HCT116 (cell line): ENCODE results near the gene SLC8A2. TPM values are rescaled to one million over a fixed set of nuclear protein-coding genes. Genes with fewer than 3 reads are reported as not detected.

Experiments used
- ATAC-seq: fragments of 200-7000 bp; cut with Tn5 transposase; 2 replicates; pipeline ENCODE4 v1.9.1; 2020; ENCODE audit warnings: mild to moderate bottlenecking, moderate library complexity
- BruUV-seq: library from RNA; stranded (reverse); fragments of 400-500 nt; replicated peaks from 2 replicates; lab custom pipeline; 2021; lab: Mats Ljungman, UMichigan
- CTCF ChIA-PET: fragments of 300-600 bp; sonication (Branson Sonifier 250); formaldehyde crosslinking; loops from one replicate; lab custom pipeline; 2021; ENCODE audit warnings: antibody characterized with exemption; lab: Charles Lee
- POLR2A ChIA-PET: fragments of 300-600, 350-600 bp; sonication (Branson Sonifier 250); formaldehyde crosslinking; loops from one replicate; lab custom pipeline; 2021; ENCODE audit warnings: antibody characterized with exemption; lab: Charles Lee
- RAD21 ChIA-PET, 2 experiments: fragments of 300-600 bp; sonication (Branson Sonifier 250); formaldehyde crosslinking; loops; one replicate each; lab custom pipeline; 2023; ENCODE audit warnings: low total read pairs in 2 of 2; ENCODE audit not compliant: uncharacterized antibody in 2 of 2, unreplicated experiment in 2 of 2, low non-redundant PET in 1 of 2; lab: Charles Lee
- DNase-seq: peaks from one replicate; pipeline ENCODE4 v3.0.0-alpha.2; 2010; ENCODE audit warnings: low read depth, low spot score
- H2AFZ ChIP-seq: fragments of 200-600 bp; shearing (Covaris generic), sonication (generic); 2 replicates; pipeline ENCODE4 v1.6.1; 2017; ENCODE audit warnings: low read depth, mixed run types, mixed read lengths, antibody characterized with exemption, low read length; ENCODE audit not compliant: poor library complexity, severe bottlenecking
- H3K27ac ChIP-seq: 2 replicates; pipeline ENCODE4 v1.5.1; 2012; ENCODE audit warnings: low read depth, low read length
- H3K27me3 ChIP-seq: fragments of 200-600 bp; sonication (generic); 2 replicates; pipeline ENCODE4 v1.6.1; 2016; ENCODE audit warnings: mixed run types, low read length, mixed read lengths; ENCODE audit not compliant: insufficient read depth
- H3K36me3 ChIP-seq, 2 experiments: fragments of 200-500 bp in 1 of 2; fragments of 200-600 bp in 1 of 2; sonication (Bioruptor generic) in 1 of 2; sonication (generic) in 1 of 2; 2 replicates each; pipeline versions ENCODE4 v1.5.1 to v1.6.1; 2014 to 2016; ENCODE audit warnings: low read length in 2 of 2, inconsistent platforms in 1 of 2, mixed read lengths in 1 of 2, mixed run types in 1 of 2; ENCODE audit not compliant: insufficient read depth in 2 of 2, control insufficient read depth in 1 of 2
- H3K4me1 ChIP-seq, 2 experiments: fragments of 200-600 bp in 1 of 2; sonication (generic) in 1 of 2; 2 replicates each; pipeline versions ENCODE4 v1.5.1 to v1.6.1; 2012 to 2017; ENCODE audit warnings: low read length in 2 of 2, inconsistent platforms in 1 of 2, mild to moderate bottlenecking in 1 of 2, mixed read lengths in 1 of 2, mixed run types in 1 of 2, moderate library complexity in 1 of 2; ENCODE audit not compliant: insufficient read depth in 2 of 2, control insufficient read depth in 1 of 2
- H3K4me2 ChIP-seq: fragments of 200-600 bp; sonication (generic); 2 replicates; pipeline ENCODE4 v1.6.1; 2017; ENCODE audit warnings: mixed run types, low read length, mixed read lengths
- H3K4me3 ChIP-seq, 2 experiments: fragments of 200-600 bp in 1 of 2; sonication (generic) in 1 of 2; replicated peaks in 1 of 2; 2 replicates each; pipeline ENCODE4 v1.5.1; 2011 to 2016; ENCODE audit warnings: low read length in 2 of 2, control low read depth in 1 of 2, low read depth in 1 of 2, mild to moderate bottlenecking in 1 of 2, mixed read lengths in 1 of 2, mixed run types in 1 of 2
- H3K79me2 ChIP-seq: fragments of 200-600 bp; sonication (generic); 2 replicates; pipeline ENCODE4 v1.6.1; 2017; ENCODE audit warnings: mild to moderate bottlenecking, mixed run types, low read length, moderate library complexity, mixed read lengths; ENCODE audit not compliant: insufficient read depth
- H3K9ac ChIP-seq: fragments of 200-600 bp; sonication (generic); 2 replicates; pipeline ENCODE4 v1.6.1; 2016; ENCODE audit warnings: low read length, mixed read lengths
- H3K9me2 ChIP-seq: fragments of 200-600 bp; sonication (generic), shearing (Covaris generic); 2 replicates; pipeline ENCODE4 v1.6.1; 2017; ENCODE audit warnings: mixed run types, mild to moderate bottlenecking, moderate library complexity; ENCODE audit not compliant: insufficient read depth
- H3K9me3 ChIP-seq, 2 experiments: fragments of 200-500 bp in 1 of 2; fragments of 200-600 bp in 1 of 2; sonication (Bioruptor generic) in 1 of 2; sonication (generic) in 1 of 2; 2 replicates each; pipeline ENCODE4 v1.6.1; 2014 to 2017; ENCODE audit warnings: low read length in 2 of 2, mixed read lengths in 2 of 2, inconsistent platforms in 1 of 2, low read depth in 1 of 2, mild to moderate bottlenecking in 1 of 2, mixed run types in 1 of 2, moderate library complexity in 1 of 2; ENCODE audit not compliant: control insufficient read depth in 1 of 2, insufficient read depth in 1 of 2
- H4K20me1 ChIP-seq: fragments of 200-600 bp; sonication (generic), shearing (Covaris generic); 2 replicates; pipeline ENCODE4 v1.6.1; 2017; ENCODE audit warnings: mixed run types, mild to moderate bottlenecking, moderate library complexity; ENCODE audit not compliant: insufficient read depth
- ATF3 ChIP-seq: IDR thresholded peaks from 2 replicates; pipeline ENCODE4 v1.6.1; 2012
- CEBPB ChIP-seq: IDR thresholded peaks from 2 replicates; pipeline ENCODE4 v1.6.1; 2012; ENCODE audit warnings: low read depth
- CTCF ChIP-seq, 3 experiments: fragments of 200-600 bp in 1 of 3; sonication (generic) in 1 of 3; IDR thresholded peaks in 2 of 3; conservative IDR thresholded peaks in 1 of 3; 2 replicates each; pipeline ENCODE4 v1.5.1; 2012 to 2017; ENCODE audit warnings: low read depth in 2 of 3, low read length in 2 of 3, antibody characterized with exemption in 1 of 3, borderline replicate concordance in 1 of 3, control low read depth in 1 of 3, mild to moderate bottlenecking in 1 of 3, mixed read lengths in 1 of 3, mixed run types in 1 of 3, moderate library complexity in 1 of 3; ENCODE audit not compliant: insufficient read depth in 1 of 3
- EGR1 ChIP-seq: IDR thresholded peaks from 2 replicates; pipeline ENCODE4 v1.6.1; 2012; ENCODE audit warnings: low read depth
- ELF1 ChIP-seq: IDR thresholded peaks from 2 replicates; pipeline ENCODE4 v1.6.1; 2012; ENCODE audit warnings: low read depth, borderline replicate concordance
- JUND ChIP-seq: IDR thresholded peaks from 2 replicates; pipeline ENCODE4 v1.6.1; 2012
- RAD21 ChIP-seq: IDR thresholded peaks from 2 replicates; pipeline ENCODE4 v1.6.1; 2012; ENCODE audit warnings: low read depth, mild to moderate bottlenecking
- REST ChIP-seq: IDR thresholded peaks from 2 replicates; pipeline ENCODE4 v1.6.1; 2012; ENCODE audit warnings: low read depth
- SP1 ChIP-seq: IDR thresholded peaks from 2 replicates; pipeline ENCODE4 v1.6.1; 2012; ENCODE audit warnings: low read depth
- SRF ChIP-seq: IDR thresholded peaks from 2 replicates; pipeline ENCODE4 v1.6.1; 2012; ENCODE audit warnings: low read depth
- TCF7L2 ChIP-seq: IDR thresholded peaks from 2 replicates; pipeline ENCODE4 v1.7.0; 2011; ENCODE audit warnings: borderline replicate concordance, inconsistent platforms; ENCODE audit not compliant: insufficient read depth, insufficient read length; ENCODE audit errors: extremely low read depth
- ZBTB33 ChIP-seq: IDR thresholded peaks from 2 replicates; pipeline ENCODE4 v1.6.1; 2011; ENCODE audit warnings: mild to moderate bottlenecking, low read length, moderate library complexity; ENCODE audit not compliant: insufficient replicate concordance; ENCODE audit errors: extremely low read depth
- ZFX ChIP-seq: fragments of 450-650 bp; IDR thresholded peaks from 2 replicates; pipeline ENCODE4 v1.6.1; 2017
- intact Hi-C: fragments of 100-400 bp; cut with micrococcal nuclease; formaldehyde crosslinking; loops from 2 replicates; pipeline ENCODE4 v1.10.0; 2022
- total RNA-seq: library from RNA; stranded (reverse); gene quantifications from one replicate; pipeline ENCODE4 v1.2.1, GENCODE V29; 2021; ENCODE audit not compliant: unreplicated experiment

Gene SLC8A2
- total RNA-seq, 1 experiment from 2014 or later = 0.98 TPM

- no peak for TF ChIP-seq SP1
- TF ChIP-seq, all 23 proteins: peak for 0
Observed at GRCh38 chr19:47492137-47492533, 20.4 kb upstream of the SLC8A2 start (continued).

- H3K27ac ChIP-seq = no peak overlapping the region
- BruUV-seq = no TSS peak
- intact Hi-C loops = no loop called here
- H3K9me2 ChIP-seq = no peaks in the 10 kb centered on the region
- H3K4me3 ChIP-seq = no peak overlapping the region
- POLR2A ChIA-PET = no interaction called here
- no peaks in the 10 kb centered on the region for H4K20me1 ChIP-seq
- ATAC-seq (no peak), DNase-seq (no peak)
- no peak for TF ChIP-seq RAD21
- no peak for TF ChIP-seq ELF1
- TF ChIP-seq ZBTB33 = no peak
- no peak for TF ChIP-seq ZFX
- no peak for TF ChIP-seq JUND
- TF ChIP-seq TCF7L2 = no peak
- TF ChIP-seq SRF = no peak
- TF ChIP-seq EGR1 = no peak
- no peak for TF ChIP-seq CEBPB
- TF ChIP-seq ATF3 = no peak
- TF ChIP-seq CTCF (IDR thresholded peaks at IDR 0.05 in 2 of 3, conservative IDR thresholded peaks at IDR 0.05 in 1 of 3; ENCODE audit: borderline replicate concordance in 1 of 3, insufficient read depth in 1 of 3, low read depth in 2 of 3, low read length in 2 of 3) = no peak
- TF ChIP-seq REST = no peak
- H3K79me2 ChIP-seq = no peaks in the 10 kb centered on the region
- 0 out of 4 replicates have a peak, but pooled peaks cover 0 to 5% of the 10 kb centered on the region in 2 experiments for H3K4me1 ChIP-seq
- H3K27me3 ChIP-seq = no peaks in the 10 kb centered on the region
- CTCF ChIA-PET = no interaction called here
- H3K9me3 ChIP-seq = no peaks in the 10 kb centered on the region
- H2AFZ ChIP-seq = no peak overlapping the region
- no peak overlapping the region for H3K4me2 ChIP-seq
- RAD21 ChIA-PET = no interaction called here
- H3K9ac ChIP-seq = no peak overlapping the region
- peaks cover 2 to 5% of the 10 kb centered on the region in 2 experiments; a peak in 1 of 4 replicates for H3K36me3 ChIP-seq
Observed at GRCh38 chr19:47491358-47492136, 19.9 kb upstream of the SLC8A2 start.
